ENCODE data around the gene GNA12. TPM values are rescaled to one million over a fixed set of nuclear protein-coding genes. Genes with fewer than 3 reads are reported as not detected.

The GNA12 gene
- total and polyA plus RNA-seq, 9 of the 15 experiments (the other 6 are each of a cell fraction or from before 2014, with no cell fraction given): 0.65 to 32.7 (median 9.6) TPM

DNA sequence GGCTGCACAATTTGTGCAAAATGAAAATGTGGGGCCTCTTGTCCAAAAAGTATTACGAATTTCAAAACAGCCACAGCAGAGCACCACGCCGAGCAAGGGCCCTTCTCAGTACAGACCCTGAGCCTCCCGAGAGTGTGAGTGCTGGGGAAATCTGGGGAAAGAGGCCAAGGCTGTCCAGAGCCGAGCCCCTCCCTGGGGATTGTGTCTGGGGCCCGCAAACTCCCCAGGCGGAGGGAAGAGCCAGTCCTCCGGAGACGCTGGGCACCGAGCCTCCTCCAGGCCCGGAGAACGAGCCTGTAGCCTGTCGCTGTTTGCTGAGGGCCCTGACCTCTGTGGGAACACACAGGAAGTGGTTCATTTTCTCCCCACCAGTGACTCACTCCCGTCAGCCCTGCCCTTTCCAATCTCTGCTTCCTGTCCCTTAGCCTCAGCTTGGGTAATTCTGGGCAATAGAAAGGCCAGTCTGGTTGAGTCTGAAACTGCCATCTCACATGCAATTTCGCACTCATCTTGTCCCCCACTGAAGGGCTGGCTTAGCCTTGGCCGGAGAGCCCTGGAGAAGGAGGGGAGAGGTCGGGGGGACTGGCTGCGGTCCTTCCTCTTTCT, 19.5 kb upstream of the GNA12 start (continued):
- TF ChIP-seq, protein P1, sequence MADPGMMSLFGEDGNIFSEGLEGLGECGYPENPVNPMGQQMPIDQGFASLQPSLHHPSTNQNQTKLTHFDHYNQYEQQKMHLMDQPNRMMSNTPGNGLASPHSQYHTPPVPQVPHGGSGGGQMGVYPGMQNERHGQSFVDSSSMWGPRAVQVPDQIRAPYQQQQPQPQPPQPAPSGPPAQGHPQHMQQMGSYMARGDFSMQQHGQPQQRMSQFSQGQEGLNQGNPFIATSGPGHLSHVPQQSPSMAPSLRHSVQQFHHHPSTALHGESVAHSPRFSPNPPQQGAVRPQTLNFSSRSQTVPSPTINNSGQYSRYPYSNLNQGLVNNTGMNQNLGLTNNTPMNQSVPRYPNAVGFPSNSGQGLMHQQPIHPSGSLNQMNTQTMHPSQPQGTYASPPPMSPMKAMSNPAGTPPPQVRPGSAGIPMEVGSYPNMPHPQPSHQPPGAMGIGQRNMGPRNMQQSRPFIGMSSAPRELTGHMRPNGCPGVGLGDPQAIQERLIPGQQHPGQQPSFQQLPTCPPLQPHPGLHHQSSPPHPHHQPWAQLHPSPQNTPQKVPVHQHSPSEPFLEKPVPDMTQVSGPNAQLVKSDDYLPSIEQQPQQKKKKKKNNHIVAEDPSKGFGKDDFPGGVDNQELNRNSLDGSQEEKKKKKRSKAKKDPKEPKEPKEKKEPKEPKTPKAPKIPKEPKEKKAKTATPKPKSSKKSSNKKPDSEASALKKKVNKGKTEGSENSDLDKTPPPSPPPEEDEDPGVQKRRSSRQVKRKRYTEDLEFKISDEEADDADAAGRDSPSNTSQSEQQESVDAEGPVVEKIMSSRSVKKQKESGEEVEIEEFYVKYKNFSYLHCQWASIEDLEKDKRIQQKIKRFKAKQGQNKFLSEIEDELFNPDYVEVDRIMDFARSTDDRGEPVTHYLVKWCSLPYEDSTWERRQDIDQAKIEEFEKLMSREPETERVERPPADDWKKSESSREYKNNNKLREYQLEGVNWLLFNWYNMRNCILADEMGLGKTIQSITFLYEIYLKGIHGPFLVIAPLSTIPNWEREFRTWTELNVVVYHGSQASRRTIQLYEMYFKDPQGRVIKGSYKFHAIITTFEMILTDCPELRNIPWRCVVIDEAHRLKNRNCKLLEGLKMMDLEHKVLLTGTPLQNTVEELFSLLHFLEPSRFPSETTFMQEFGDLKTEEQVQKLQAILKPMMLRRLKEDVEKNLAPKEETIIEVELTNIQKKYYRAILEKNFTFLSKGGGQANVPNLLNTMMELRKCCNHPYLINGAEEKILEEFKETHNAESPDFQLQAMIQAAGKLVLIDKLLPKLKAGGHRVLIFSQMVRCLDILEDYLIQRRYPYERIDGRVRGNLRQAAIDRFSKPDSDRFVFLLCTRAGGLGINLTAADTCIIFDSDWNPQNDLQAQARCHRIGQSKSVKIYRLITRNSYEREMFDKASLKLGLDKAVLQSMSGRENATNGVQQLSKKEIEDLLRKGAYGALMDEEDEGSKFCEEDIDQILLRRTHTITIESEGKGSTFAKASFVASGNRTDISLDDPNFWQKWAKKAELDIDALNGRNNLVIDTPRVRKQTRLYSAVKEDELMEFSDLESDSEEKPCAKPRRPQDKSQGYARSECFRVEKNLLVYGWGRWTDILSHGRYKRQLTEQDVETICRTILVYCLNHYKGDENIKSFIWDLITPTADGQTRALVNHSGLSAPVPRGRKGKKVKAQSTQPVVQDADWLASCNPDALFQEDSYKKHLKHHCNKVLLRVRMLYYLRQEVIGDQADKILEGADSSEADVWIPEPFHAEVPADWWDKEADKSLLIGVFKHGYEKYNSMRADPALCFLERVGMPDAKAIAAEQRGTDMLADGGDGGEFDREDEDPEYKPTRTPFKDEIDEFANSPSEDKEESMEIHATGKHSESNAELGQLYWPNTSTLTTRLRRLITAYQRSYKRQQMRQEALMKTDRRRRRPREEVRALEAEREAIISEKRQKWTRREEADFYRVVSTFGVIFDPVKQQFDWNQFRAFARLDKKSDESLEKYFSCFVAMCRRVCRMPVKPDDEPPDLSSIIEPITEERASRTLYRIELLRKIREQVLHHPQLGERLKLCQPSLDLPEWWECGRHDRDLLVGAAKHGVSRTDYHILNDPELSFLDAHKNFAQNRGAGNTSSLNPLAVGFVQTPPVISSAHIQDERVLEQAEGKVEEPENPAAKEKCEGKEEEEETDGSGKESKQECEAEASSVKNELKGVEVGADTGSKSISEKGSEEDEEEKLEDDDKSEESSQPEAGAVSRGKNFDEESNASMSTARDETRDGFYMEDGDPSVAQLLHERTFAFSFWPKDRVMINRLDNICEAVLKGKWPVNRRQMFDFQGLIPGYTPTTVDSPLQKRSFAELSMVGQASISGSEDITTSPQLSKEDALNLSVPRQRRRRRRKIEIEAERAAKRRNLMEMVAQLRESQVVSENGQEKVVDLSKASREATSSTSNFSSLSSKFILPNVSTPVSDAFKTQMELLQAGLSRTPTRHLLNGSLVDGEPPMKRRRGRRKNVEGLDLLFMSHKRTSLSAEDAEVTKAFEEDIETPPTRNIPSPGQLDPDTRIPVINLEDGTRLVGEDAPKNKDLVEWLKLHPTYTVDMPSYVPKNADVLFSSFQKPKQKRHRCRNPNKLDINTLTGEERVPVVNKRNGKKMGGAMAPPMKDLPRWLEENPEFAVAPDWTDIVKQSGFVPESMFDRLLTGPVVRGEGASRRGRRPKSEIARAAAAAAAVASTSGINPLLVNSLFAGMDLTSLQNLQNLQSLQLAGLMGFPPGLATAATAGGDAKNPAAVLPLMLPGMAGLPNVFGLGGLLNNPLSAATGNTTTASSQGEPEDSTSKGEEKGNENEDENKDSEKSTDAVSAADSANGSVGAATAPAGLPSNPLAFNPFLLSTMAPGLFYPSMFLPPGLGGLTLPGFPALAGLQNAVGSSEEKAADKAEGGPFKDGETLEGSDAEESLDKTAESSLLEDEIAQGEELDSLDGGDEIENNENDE (IDR thresholded peaks at IDR 0.05; ENCODE audit: low read depth, low read length): no peak
- TF ChIP-seq ZNF239 (CRISPR knock-in tag; IDR thresholded peaks at IDR 0.05) (no peak), ETV1 (tag; conservative IDR thresholded peaks at IDR 0.05; ENCODE audit: low read depth) (peak; percentile 91), RBM22 (IDR thresholded peaks at IDR 0.05; ENCODE audit: low read depth, low read length, poor library complexity, severe bottlenecking) (no peak), NBN (IDR thresholded peaks at IDR 0.05; ENCODE audit: low read depth) (no peak), ILF3 (IDR thresholded peaks at IDR 0.05; ENCODE audit: borderline replicate concordance) (no peak), ZNF217 (CRISPR knock-in tag; IDR thresholded peaks at IDR 0.05) (no peak)
- TF ChIP-seq, protein P2, sequence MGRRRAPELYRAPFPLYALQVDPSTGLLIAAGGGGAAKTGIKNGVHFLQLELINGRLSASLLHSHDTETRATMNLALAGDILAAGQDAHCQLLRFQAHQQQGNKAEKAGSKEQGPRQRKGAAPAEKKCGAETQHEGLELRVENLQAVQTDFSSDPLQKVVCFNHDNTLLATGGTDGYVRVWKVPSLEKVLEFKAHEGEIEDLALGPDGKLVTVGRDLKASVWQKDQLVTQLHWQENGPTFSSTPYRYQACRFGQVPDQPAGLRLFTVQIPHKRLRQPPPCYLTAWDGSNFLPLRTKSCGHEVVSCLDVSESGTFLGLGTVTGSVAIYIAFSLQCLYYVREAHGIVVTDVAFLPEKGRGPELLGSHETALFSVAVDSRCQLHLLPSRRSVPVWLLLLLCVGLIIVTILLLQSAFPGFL (CRISPR knock-in tag; IDR thresholded peaks at IDR 0.05): no peak
- TF ChIP-seq, protein P3, sequence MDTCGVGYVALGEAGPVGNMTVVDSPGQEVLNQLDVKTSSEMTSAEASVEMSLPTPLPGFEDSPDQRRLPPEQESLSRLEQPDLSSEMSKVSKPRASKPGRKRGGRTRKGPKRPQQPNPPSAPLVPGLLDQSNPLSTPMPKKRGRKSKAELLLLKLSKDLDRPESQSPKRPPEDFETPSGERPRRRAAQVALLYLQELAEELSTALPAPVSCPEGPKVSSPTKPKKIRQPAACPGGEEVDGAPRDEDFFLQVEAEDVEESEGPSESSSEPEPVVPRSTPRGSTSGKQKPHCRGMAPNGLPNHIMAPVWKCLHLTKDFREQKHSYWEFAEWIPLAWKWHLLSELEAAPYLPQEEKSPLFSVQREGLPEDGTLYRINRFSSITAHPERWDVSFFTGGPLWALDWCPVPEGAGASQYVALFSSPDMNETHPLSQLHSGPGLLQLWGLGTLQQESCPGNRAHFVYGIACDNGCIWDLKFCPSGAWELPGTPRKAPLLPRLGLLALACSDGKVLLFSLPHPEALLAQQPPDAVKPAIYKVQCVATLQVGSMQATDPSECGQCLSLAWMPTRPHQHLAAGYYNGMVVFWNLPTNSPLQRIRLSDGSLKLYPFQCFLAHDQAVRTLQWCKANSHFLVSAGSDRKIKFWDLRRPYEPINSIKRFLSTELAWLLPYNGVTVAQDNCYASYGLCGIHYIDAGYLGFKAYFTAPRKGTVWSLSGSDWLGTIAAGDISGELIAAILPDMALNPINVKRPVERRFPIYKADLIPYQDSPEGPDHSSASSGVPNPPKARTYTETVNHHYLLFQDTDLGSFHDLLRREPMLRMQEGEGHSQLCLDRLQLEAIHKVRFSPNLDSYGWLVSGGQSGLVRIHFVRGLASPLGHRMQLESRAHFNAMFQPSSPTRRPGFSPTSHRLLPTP (IDR thresholded peaks at IDR 0.05; ENCODE audit: borderline replicate concordance, extremely low read depth, insufficient read length): no peak
- TF ChIP-seq, protein P4, sequence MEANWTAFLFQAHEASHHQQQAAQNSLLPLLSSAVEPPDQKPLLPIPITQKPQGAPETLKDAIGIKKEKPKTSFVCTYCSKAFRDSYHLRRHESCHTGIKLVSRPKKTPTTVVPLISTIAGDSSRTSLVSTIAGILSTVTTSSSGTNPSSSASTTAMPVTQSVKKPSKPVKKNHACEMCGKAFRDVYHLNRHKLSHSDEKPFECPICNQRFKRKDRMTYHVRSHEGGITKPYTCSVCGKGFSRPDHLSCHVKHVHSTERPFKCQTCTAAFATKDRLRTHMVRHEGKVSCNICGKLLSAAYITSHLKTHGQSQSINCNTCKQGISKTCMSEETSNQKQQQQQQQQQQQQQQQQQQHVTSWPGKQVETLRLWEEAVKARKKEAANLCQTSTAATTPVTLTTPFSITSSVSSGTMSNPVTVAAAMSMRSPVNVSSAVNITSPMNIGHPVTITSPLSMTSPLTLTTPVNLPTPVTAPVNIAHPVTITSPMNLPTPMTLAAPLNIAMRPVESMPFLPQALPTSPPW (CRISPR knock-in tag; IDR thresholded peaks at IDR 0.05): peak; percentile 55

Measured in K562 (cell line).